Endothelial cell of umbilical vein (primary cell): Measurements from ENCODE around the gene NUTF2. TPM values are rescaled to one million over a fixed set of nuclear protein-coding genes. Genes with fewer than 3 reads are reported as not detected.
A peak's percentile ranks its signal among the peaks of the same experiment; 100 is the strongest.
"Not testable (repeated sequence)": the region's sequence is repeated elsewhere in the genome, so short reads cannot be mapped to it uniquely, and the experiment has no call there.

Experiments used
- BruUV-seq: library from RNA; stranded (reverse); fragments of 400-500 nt; replicated peaks from 2 replicates; lab custom pipeline; 2021; lab: Mats Ljungman, UMichigan
- CTCF ChIA-PET: fragments of 300-600, 350-600 bp; sonication (Branson Sonifier 250); formaldehyde crosslinking; loops from one replicate; lab custom pipeline; 2021; ENCODE audit warnings: antibody characterized with exemption, inconsistent platforms; lab: Charles Lee
- POLR2A ChIA-PET: fragments of 300-600, 350-600 bp; sonication (Branson Sonifier 250); formaldehyde crosslinking; loops from one replicate; lab custom pipeline; 2021; ENCODE audit warnings: antibody characterized with exemption, inconsistent platforms; lab: Charles Lee
- DNase-seq: peaks from one replicate; pipeline ENCODE4 v3.0.0-alpha.2; 2011; ENCODE audit warnings: low read depth, low spot score
- FAIRE-seq: peaks from 2 replicates; lab custom pipeline; 2011; peaks lifted over from hg19 to GRCh38; lab: Jason Lieb, UNC
- H2AFZ ChIP-seq: 2 replicates; pipeline ENCODE4 v1.6.0; 2012; ENCODE audit warnings: low read depth, low read length, control low read depth, inconsistent platforms
- H3K27ac ChIP-seq: 2 replicates; pipeline ENCODE4 v1.5.1; 2011; ENCODE audit warnings: low read depth, mild to moderate bottlenecking, control low read depth, low read length, moderate library complexity; ENCODE audit not compliant: insufficient read depth
- H3K27me3 ChIP-seq, 2 experiments: 2 replicates each; pipeline versions ENCODE4 v1.6.0 to v1.6.1; 2011; ENCODE audit warnings: low read length in 2 of 2, mixed read lengths in 1 of 2; ENCODE audit not compliant: control insufficient read depth in 2 of 2, insufficient read depth in 2 of 2
- H3K36me3 ChIP-seq, 2 experiments: 2 replicates in 1 of 2; 3 replicates in 1 of 2; pipeline ENCODE4 v1.5.1; 2011; ENCODE audit warnings: low read length in 2 of 2, mild to moderate bottlenecking in 1 of 2, moderate library complexity in 1 of 2; ENCODE audit not compliant: control insufficient read depth in 2 of 2, insufficient read depth in 2 of 2; ENCODE audit errors: extremely low read depth in 1 of 2
- H3K4me1 ChIP-seq: 3 replicates; pipeline ENCODE4 v1.5.1; 2011; ENCODE audit warnings: mild to moderate bottlenecking, low read length; ENCODE audit not compliant: control insufficient read depth, insufficient read depth; ENCODE audit errors: extremely low read depth
- H3K4me2 ChIP-seq: 2 replicates; pipeline ENCODE4 v1.6.1; 2011; ENCODE audit warnings: low read length, control low read depth, mixed read lengths; ENCODE audit not compliant: insufficient read depth
- H3K4me3 ChIP-seq, 3 experiments: fragments of 200-600 bp in 1 of 3; sonication (generic), shearing (Covaris generic) in 1 of 3; replicated peaks in 1 of 3; 2 replicates each; pipeline ENCODE4 v1.5.1; 2011 to 2016; ENCODE audit warnings: control low read depth in 3 of 3, low read length in 3 of 3, mild to moderate bottlenecking in 2 of 3, inconsistent platforms in 1 of 3, low read depth in 1 of 3, moderate library complexity in 1 of 3; ENCODE audit not compliant: insufficient read depth in 1 of 3
- H3K79me2 ChIP-seq: 2 replicates; pipeline ENCODE4 v1.6.0; 2012; ENCODE audit warnings: low read length, inconsistent platforms; ENCODE audit not compliant: control insufficient read depth, insufficient read depth
- H3K9ac ChIP-seq: replicated peaks from 2 replicates; pipeline ENCODE3; 2011; ENCODE audit warnings: low read length, control low read depth; ENCODE audit not compliant: insufficient read depth; ENCODE audit errors: extremely low read depth
- H3K9me1 ChIP-seq: replicated peaks from 3 replicates; pipeline ENCODE4 v1.6.0; 2011; ENCODE audit warnings: mild to moderate bottlenecking, low read length; ENCODE audit not compliant: control insufficient read depth, insufficient read depth; ENCODE audit errors: extremely low read depth
- H3K9me3 ChIP-seq: replicated peaks from 2 replicates; pipeline ENCODE4 v1.5.1; 2012; ENCODE audit warnings: low read length, inconsistent platforms; ENCODE audit not compliant: control insufficient read depth, insufficient read depth
- H4K20me1 ChIP-seq: replicated peaks from 2 replicates; pipeline ENCODE3; 2011; ENCODE audit warnings: mild to moderate bottlenecking, low read length; ENCODE audit not compliant: control insufficient read depth, insufficient read depth; ENCODE audit errors: extremely low read depth
- EZH2 ChIP-seq: IDR thresholded peaks from 2 replicates; pipeline ENCODE4 v1.6.1; 2012; ENCODE audit warnings: borderline replicate concordance, low read depth, mild to moderate bottlenecking, moderate library complexity, low read length, inconsistent platforms; ENCODE audit not compliant: severe bottlenecking
- GATA2 ChIP-seq: IDR thresholded peaks from 2 replicates; pipeline ENCODE4 v1.7.0; 2011; ENCODE audit warnings: low read depth, mild to moderate bottlenecking, moderate library complexity, mixed read lengths, low read length; ENCODE audit not compliant: insufficient read length, insufficient read depth
- MAX ChIP-seq: IDR thresholded peaks from 2 replicates; pipeline ENCODE4 v1.6.1; 2011; ENCODE audit not compliant: insufficient read depth, insufficient read length
- MYC ChIP-seq: IDR thresholded peaks from one replicate; pipeline ENCODE4 v1.6.1; 2011; ENCODE audit warnings: mild to moderate bottlenecking, low read depth, low read length
- dilution Hi-C: fragments of 300-500 bp; cut with MboI; formaldehyde crosslinking; loops from one replicate; pipeline ENCODE4 v1.15.0; 2019; ENCODE audit warnings: low sequenced_read_pairs; ENCODE audit not compliant: extremely low pct_ligation_motif_present
- intact Hi-C: fragments of 100-400 bp; cut with micrococcal nuclease; formaldehyde crosslinking; loops from one replicate; pipeline ENCODE4 v1.10.0; 2022
- polyA plus RNA-seq, 4 experiments: library from polyadenylated mRNA; depleted of rRNA in 3 of 4; stranded (reverse) in 3 of 4; unstranded in 1 of 4; fragments of >200 nt; gene quantifications; 2 replicates each; pipeline versions ENCODE4 v1.2.1 to v1.2.3, GENCODE V29; 2011 to 2012; ENCODE audit warnings: missing spikeins in 1 of 4
- total RNA-seq: library from RNA; stranded (reverse); gene quantifications from 2 replicates; pipeline ENCODE4 v1.2.3, GENCODE V29; 2021

NUTF2 gene
- total and polyA plus RNA-seq, 2 donors (not counting 3 experiments of a cell fraction or from before 2014, with no cell fraction given): 208 to 273 TPM

- intact Hi-C loops: no loop called here
- H3K79me2 ChIP-seq: no peaks in the 10 kb centered on the region
- no peak overlapping the region for H3K27ac ChIP-seq
- H3K9me1 ChIP-seq: no peaks in the 10 kb centered on the region
- H3K9me3 ChIP-seq: no peaks in the 10 kb centered on the region
- ChIA-PET POLR2A (interaction anchor here (0.5 kb wide), 1 partner anchor 14 kb away, joined by 3 read pairs; no protein-coding TSS in a partner anchor), CTCF (interaction anchor here (0.7 to 1.9 kb wide), 4 partner anchors 14 to 238 kb away, joined by 3 to 18 read pairs (median 3); partner anchors contain the start of genes NRN1L and PSKH1)
- H3K4me2 ChIP-seq: no peak overlapping the region
- H3K36me3 ChIP-seq: peaks cover 3 to 15% of the 10 kb centered on the region in 2 experiments
- H3K4me3 ChIP-seq: no peak overlapping the region
- no peak overlapping the region for H2AFZ ChIP-seq
- no peak overlapping the region for H3K9ac ChIP-seq
- H3K27me3 ChIP-seq: no peaks in the 10 kb centered on the region
- H4K20me1 ChIP-seq: no peaks in the 10 kb centered on the region
- dilution Hi-C loops: loop anchor here (25.0 kb wide), 1 partner anchor 223 kb away; no protein-coding TSS in a partner anchor
- FAIRE-seq (no peak), DNase-seq (no peak)
- no peaks in the 10 kb centered on the region for H3K4me1 ChIP-seq
- BruUV-seq: no TSS peak
- TF ChIP-seq GATA2 (no peak), MAX (no peak), EZH2 (no peak)
Observed at GRCh38 chr16:67910158-67910557, 63.4 kb downstream of the NUTF2 start.

- H2AFZ ChIP-seq: no peak overlapping the region
- no peak overlapping the region for H3K9ac ChIP-seq
- H3K27ac ChIP-seq: no peak overlapping the region
- no peak overlapping the region for H3K4me3 ChIP-seq
- H4K20me1 ChIP-seq: no peaks in the 10 kb centered on the region
- no peak overlapping the region for H3K4me2 ChIP-seq
- DNase-seq (no peak), FAIRE-seq (no peak)
- no peaks in the 10 kb centered on the region for H3K9me3 ChIP-seq
- intact Hi-C loops: no loop called here
- no peak for TF ChIP-seq MYC
- no peaks in the 10 kb centered on the region for H3K27me3 ChIP-seq
- ChIA-PET POLR2A (no interaction called here), CTCF (interaction anchor here (0.5 to 2.4 kb wide), 7 partner anchors 11 to 126 kb away, joined by 3 to 8 read pairs (median 4); no protein-coding TSS in a partner anchor)
- H3K79me2 ChIP-seq: no peaks in the 10 kb centered on the region
- dilution Hi-C loops: loop anchor here (25.0 kb wide), 1 partner anchor 228 kb away; no protein-coding TSS in a partner anchor
- peaks cover 0 to 13% of the 10 kb centered on the region in 2 experiments for H3K36me3 ChIP-seq
- BruUV-seq: no TSS peak
- no peaks in the 10 kb centered on the region for H3K4me1 ChIP-seq
- H3K9me1 ChIP-seq: no peaks in the 10 kb centered on the region
Observed at GRCh38 chr16:67914758-67915495, 68.2 kb downstream of the NUTF2 start.

GRCh38 chr16:67915496-67915769 lies 68.7 kb downstream of the NUTF2 start:
- H3K27me3 ChIP-seq, DNase-seq, H3K79me2 ChIP-seq, intact Hi-C loops, H3K9me1 ChIP-seq, H3K9ac ChIP-seq, POLR2A ChIA-PET, H2AFZ ChIP-seq, H3K27ac ChIP-seq, H3K4me1 ChIP-seq, H3K9me3 ChIP-seq, BruUV-seq, H3K4me2 ChIP-seq, H4K20me1 ChIP-seq, H3K4me3 ChIP-seq: not testable (repeated sequence)
- dilution Hi-C loops: loop anchor here (25.0 kb wide), 1 partner anchor 228 kb away; no protein-coding TSS in a partner anchor
- peak; percentile 8 for FAIRE-seq
- CTCF ChIA-PET: interaction anchor here (0.5 to 2.4 kb wide), 6 partner anchors 11 to 125 kb away, joined by 3 to 7 read pairs (median 4); no protein-coding TSS in a partner anchor
- peaks cover 0 to 13% of the 10 kb centered on the region in 2 experiments for H3K36me3 ChIP-seq
